Upper lobe of right lung (tissue), 1 donor: ENCODE measurements around the gene SMOC2. TPM values are rescaled to one million over a fixed set of nuclear protein-coding genes. Genes with fewer than 3 reads are reported as not detected.

ENCODE experiments used
- ATAC-seq: fragments of 200-7000 bp; cut with Tn5 transposase; one replicate; pipeline ENCODE4 v1.9.1; 2020; ENCODE audit warnings: mild to moderate bottlenecking, moderate library complexity
- DNase-seq: peaks from one replicate; pipeline ENCODE4 v3.0.0-alpha.2; 2020
- H3K27ac ChIP-seq: fragments of 200-600 bp; one replicate; pipeline ENCODE4 v1.8.0; 2022
- H3K27me3 ChIP-seq: fragments of 200-600 bp; one replicate; pipeline ENCODE4 v1.8.0; 2022; ENCODE audit warnings: mild to moderate bottlenecking
- H3K36me3 ChIP-seq: fragments of 200-600 bp; one replicate; pipeline ENCODE4 v1.8.0; 2022
- H3K4me1 ChIP-seq: fragments of 200-600 bp; one replicate; pipeline ENCODE4 v1.8.0; 2022
- H3K4me3 ChIP-seq: fragments of 200-600 bp; one replicate; pipeline ENCODE4 v1.8.0; 2022; ENCODE audit warnings: mild to moderate bottlenecking
- H3K9me3 ChIP-seq: fragments of 200-600 bp; one replicate; pipeline ENCODE4 v1.8.0; 2022
- CTCF ChIP-seq: fragments of 200-600 bp; IDR thresholded peaks from one replicate; pipeline ENCODE4 v1.8.0; 2022; ENCODE audit warnings: antibody characterized with exemption
- intact Hi-C: fragments of 100-400 bp; cut with DNase I; formaldehyde crosslinking; loops from one replicate; pipeline ENCODE4 v1.11.0; 2022
- total RNA-seq: library from RNA; stranded (reverse); fragmentation: NEBNext Ultra II Directional; extraction: Animal tissue kit (Norgen Biotek cat#: 25700); gene quantifications from one replicate; pipeline ENCODE4 v1.2.1, GENCODE V29; 2021
- donor health status: DM: no; HTN: yes; CAD: no; lungs with severe emphysema.

Gene SMOC2
- total RNA-seq, 1 donor from 2014 or later, result 33.1 TPM

GRCh38 chr6:168577496-168577895 is 136.5 kb downstream of the SMOC2 start:
- no peaks in the 10 kb centered on the region for H3K36me3 ChIP-seq
- no peak overlapping the region for H3K27ac ChIP-seq
- intact Hi-C loops, result no loop called here
- ATAC-seq (no peak), DNase-seq (no peak)
- no peak for TF ChIP-seq CTCF
- H3K4me3 ChIP-seq, result no peak overlapping the region
- H3K4me1 ChIP-seq, result peaks cover 5% of the 10 kb centered on the region
- no peaks in the 10 kb centered on the region for H3K27me3 ChIP-seq
- H3K9me3 ChIP-seq, result no peaks in the 10 kb centered on the region

- DNase-seq (no peak), ATAC-seq (no peak)
- Histone ChIP-seq H3K9me3 (no peaks in the 10 kb centered on the region), H3K27ac (no peak overlapping the region), H3K4me1 (peaks cover 5% of the 10 kb centered on the region), H3K4me3 (no peak overlapping the region), H3K36me3 (no peaks in the 10 kb centered on the region), H3K27me3 (no peaks in the 10 kb centered on the region)
- intact Hi-C loops, result no loop called here
- TF ChIP-seq CTCF, result no peak
Observed at GRCh38 chr6:168578036-168578435, 137.1 kb downstream of the SMOC2 start.

- no peak for ATAC-seq
- H3K27me3 ChIP-seq, result no peaks in the 10 kb centered on the region
- H3K36me3 ChIP-seq, result no peaks in the 10 kb centered on the region
- no peak overlapping the region for H3K27ac ChIP-seq
- intact Hi-C loops, result no loop called here
- no peak for DNase-seq
- peaks cover 6% of the 10 kb centered on the region for H3K4me1 ChIP-seq
- no peaks in the 10 kb centered on the region for H3K9me3 ChIP-seq
- H3K4me3 ChIP-seq, result no peak overlapping the region
- no peak for TF ChIP-seq CTCF
Observed at GRCh38 chr6:168581236-168581635, 140.3 kb downstream of the SMOC2 start.

- no peak for DNase-seq
- H3K27ac ChIP-seq, result no peak overlapping the region
Observed at GRCh38 chr6:168581706-168582105, 140.7 kb downstream of the SMOC2 start.

GRCh38 chr6:168582571-168582981 is 141.6 kb downstream of the SMOC2 start:
- H3K4me1 ChIP-seq, result peaks cover 6% of the 10 kb centered on the region
- no peak for TF ChIP-seq CTCF
- no peak overlapping the region for H3K4me3 ChIP-seq
- intact Hi-C loops, result no loop called here
- no peak overlapping the region for H3K27ac ChIP-seq
- ATAC-seq (no peak), DNase-seq (no peak)
- H3K27me3 ChIP-seq, result no peaks in the 10 kb centered on the region
- H3K9me3 ChIP-seq, result no peaks in the 10 kb centered on the region
- H3K36me3 ChIP-seq, result no peaks in the 10 kb centered on the region

More at GRCh38 chr6:168581706-168582105, 140.7 kb downstream of the SMOC2 start:
- intact Hi-C loops, result no loop called here
- no peak for TF ChIP-seq CTCF
- Histone ChIP-seq H3K4me3 (no peak overlapping the region), H3K9me3 (no peaks in the 10 kb centered on the region), H3K27me3 (no peaks in the 10 kb centered on the region), H3K4me1 (peaks cover 6% of the 10 kb centered on the region), H3K36me3 (no peaks in the 10 kb centered on the region)
- ATAC-seq, result no peak

- H3K4me1 ChIP-seq, result peaks cover 6% of the 10 kb centered on the region
- ATAC-seq (peak; percentile 3), DNase-seq (no peak)
- no peaks in the 10 kb centered on the region for H3K9me3 ChIP-seq
- H3K27ac ChIP-seq, result no peak overlapping the region
- no peaks in the 10 kb centered on the region for H3K36me3 ChIP-seq
- no peak overlapping the region for H3K4me3 ChIP-seq
- no peaks in the 10 kb centered on the region for H3K27me3 ChIP-seq
- TF ChIP-seq CTCF, result no peak
- intact Hi-C loops, result no loop called here
Observed at GRCh38 chr6:168583126-168583525, 142.1 kb downstream of the SMOC2 start.
